ENCODE results near the gene ADAM10. TPM values are rescaled to one million over a fixed set of nuclear protein-coding genes. Genes with fewer than 3 reads are reported as not detected.

The ADAM10 gene
- total RNA-seq, 1 donor from 2014 or later = 93.0 TPM

- no peak for DNase-seq (ENCODE audit: low spot score)
These were observed 164.6 kb downstream of the ADAM10 start for GRCh38 chr15:58584789-58585461.

GRCh38 chr15:58583171-58583908 is 166.2 kb downstream of the ADAM10 start:
- DNase-seq (ENCODE audit: low spot score) = no peak

- DNase-seq (ENCODE audit: low spot score) = no peak
These were observed 167.3 kb downstream of the ADAM10 start for GRCh38 chr15:58582160-58582559.

- DNase-seq (ENCODE audit: low spot score) = no peak
These were observed 172.8 kb downstream of the ADAM10 start for GRCh38 chr15:58576657-58577056.

GRCh38 chr15:58575045-58575786 is 174.3 kb downstream of the ADAM10 start:
- no peak for DNase-seq (ENCODE audit: low spot score)

GRCh38 chr15:58574631-58575030 is 174.9 kb downstream of the ADAM10 start:
- no peak for DNase-seq (ENCODE audit: low spot score)

GRCh38 chr15:58573270-58573669 is 176.2 kb downstream of the ADAM10 start:
- DNase-seq (ENCODE audit: low spot score) = no peak

- no peak for DNase-seq (ENCODE audit: low spot score)
These were observed 177.0 kb downstream of the ADAM10 start for GRCh38 chr15:58572521-58572920.

GRCh38 chr15:58571491-58571890 is 178.0 kb downstream of the ADAM10 start:
- no peak for DNase-seq (ENCODE audit: low spot score)

- no peak for DNase-seq (ENCODE audit: low spot score)
These were observed 180.1 kb downstream of the ADAM10 start for GRCh38 chr15:58569455-58569854.

- DNase-seq (ENCODE audit: low spot score) = no peak
These were observed 181.3 kb downstream of the ADAM10 start for GRCh38 chr15:58568157-58568571.

- DNase-seq (ENCODE audit: low spot score) = no peak
These were observed 183.5 kb downstream of the ADAM10 start for GRCh38 chr15:58566029-58566428.

GRCh38 chr15:58565619-58566018 is 183.9 kb downstream of the ADAM10 start:
- DNase-seq (ENCODE audit: low spot score) = no peak

- no peak for DNase-seq (ENCODE audit: low spot score)
These were observed 184.5 kb downstream of the ADAM10 start for GRCh38 chr15:58564981-58565380.

GRCh38 chr15:58562135-58562534 is 187.4 kb downstream of the ADAM10 start:
- DNase-seq (ENCODE audit: low spot score) = no peak

- no peak for DNase-seq (ENCODE audit: low spot score)
These were observed 188.2 kb downstream of the ADAM10 start for GRCh38 chr15:58561321-58561720.

- no peak for DNase-seq (ENCODE audit: low spot score)
These were observed 189.5 kb downstream of the ADAM10 start for GRCh38 chr15:58559904-58560588.

GRCh38 chr15:58558777-58559176 is 190.7 kb downstream of the ADAM10 start:
- no peak for DNase-seq (ENCODE audit: low spot score)

GRCh38 chr15:58556541-58556940 is 193.0 kb downstream of the ADAM10 start:
- no peak for DNase-seq (ENCODE audit: low spot score)

- no peak for DNase-seq (ENCODE audit: low spot score)
These were observed 193.5 kb downstream of the ADAM10 start for GRCh38 chr15:58556028-58556361.

GRCh38 chr15:58555162-58556027 is 194.1 kb downstream of the ADAM10 start:
- DNase-seq (ENCODE audit: low spot score) = no peak
